B cell (primary cell): ENCODE data around the gene SYCP2. TPM values are rescaled to one million over a fixed set of nuclear protein-coding genes. Genes with fewer than 3 reads are reported as not detected.

Experiments used
- ATAC-seq: fragments of 200-7000 bp; cut with Tn5 transposase; one replicate; pipeline ENCODE4 v1.10.0; 2021; ENCODE audit warnings: low read depth, mild to moderate bottlenecking, moderate number of reproducible peaks, moderate library complexity
- CTCF ChIA-PET: fragments of 350-600 bp; sonication (Branson Sonifier 250); formaldehyde crosslinking; loops from one replicate; lab custom pipeline; 2021; ENCODE audit warnings: antibody characterized with exemption, inconsistent platforms; lab: Charles Lee
- POLR2A ChIA-PET: fragments of 350-600 bp; sonication (Branson Sonifier 250); formaldehyde crosslinking; loops from one replicate; lab custom pipeline; 2021; ENCODE audit warnings: antibody characterized with exemption; lab: Charles Lee
- DNase-seq: peaks from one replicate; pipeline ENCODE4 v3.0.0; 2013
- H2AFZ ChIP-seq: 2 replicates; pipeline ENCODE4 v1.6.1; 2012; ENCODE audit warnings: mild to moderate bottlenecking, low read depth, low read length; ENCODE audit not compliant: insufficient read depth, poor library complexity, severe bottlenecking
- H3K27ac ChIP-seq, 2 donors: 1 replicate in 1 of 2; 2 replicates in 1 of 2; pipeline ENCODE4 v1.5.1; 2012 to 2013; ENCODE audit warnings: low read length in 2 of 2, mild to moderate bottlenecking in 2 of 2, moderate library complexity in 1 of 2
- H3K27me3 ChIP-seq, 4 experiments: fragments of 200-600 bp in 1 of 4; sonication (generic) in 1 of 4; replicated peaks in 1 of 4; 1 replicate in 2 of 4; 2 replicates in 2 of 4; pipeline versions ENCODE4 v1.6.1 to v1.7.0; 2013 to 2016; ENCODE audit warnings: low read length in 3 of 4, mild to moderate bottlenecking in 2 of 4, mixed read lengths in 1 of 4, moderate library complexity in 1 of 4; ENCODE audit not compliant: insufficient read depth in 4 of 4, control insufficient read depth in 3 of 4; ENCODE audit errors: control extremely low read depth in 1 of 4
- H3K36me3 ChIP-seq, 2 experiments: replicated peaks in 1 of 2; 1 replicate in 1 of 2; 2 replicates in 1 of 2; pipeline versions ENCODE4 v1.6.1 to v1.7.1; 2013; ENCODE audit warnings: low read length in 1 of 2; ENCODE audit not compliant: insufficient read depth in 2 of 2, control insufficient read depth in 1 of 2; ENCODE audit errors: control extremely low read depth in 1 of 2, extremely low read depth in 1 of 2
- H3K4me1 ChIP-seq, 2 donors: fragments of 200-600 bp in 1 of 2; sonication (generic) in 1 of 2; 1 replicate in 1 of 2; 2 replicates in 1 of 2; pipeline versions ENCODE4 v1.5.1 to v1.6.1; 2013 to 2017; ENCODE audit warnings: low read length in 2 of 2; ENCODE audit not compliant: control insufficient read depth in 2 of 2, insufficient read depth in 2 of 2
- H3K4me2 ChIP-seq: replicated peaks from 2 replicates; pipeline ENCODE3; 2012; ENCODE audit warnings: mild to moderate bottlenecking, low read depth, low read length; ENCODE audit not compliant: poor library complexity, severe bottlenecking
- H3K4me3 ChIP-seq, 5 experiments: fragments of 200-600 bp in 1 of 5; sonication (generic) in 1 of 5; 1 replicate in 3 of 5; 2 replicates in 2 of 5; pipeline versions ENCODE4 v1.5.1 to v1.7.0; 2011 to 2016; ENCODE audit warnings: low read length in 4 of 5, mild to moderate bottlenecking in 4 of 5, low read depth in 2 of 5, control low read depth in 1 of 5, moderate library complexity in 1 of 5; ENCODE audit not compliant: insufficient read depth in 1 of 5; ENCODE audit errors: control extremely low read depth in 1 of 5, extremely low read depth in 1 of 5
- H3K79me2 ChIP-seq: fragments of 200-600 bp; sonication (generic); one replicate; pipeline ENCODE4 v1.6.0; 2016; ENCODE audit warnings: low read length; ENCODE audit not compliant: control insufficient read depth, insufficient read depth
- H3K9ac ChIP-seq: fragments of 200-600 bp; sonication (generic); 2 replicates; pipeline ENCODE4 v1.6.1; 2017; ENCODE audit warnings: mild to moderate bottlenecking, low read length, moderate library complexity
- H3K9me3 ChIP-seq, 3 donors: one replicate each; pipeline versions ENCODE4 v1.6.1 to v1.7.1; 2013; ENCODE audit warnings: low read length in 2 of 3; ENCODE audit not compliant: control insufficient read depth in 2 of 3, insufficient read depth in 1 of 3; ENCODE audit errors: control extremely low read depth in 1 of 3
- H4K20me1 ChIP-seq: 2 replicates; pipeline ENCODE4 v1.6.0; 2012; ENCODE audit warnings: mild to moderate bottlenecking, low read length; ENCODE audit not compliant: insufficient read depth, control insufficient read depth, poor library complexity, severe bottlenecking
- H3K27ac Mint-ChIP-seq: one replicate; pipeline ENCODE4 v1.8.0; 2021; ENCODE audit warnings: mixed read lengths
- H3K27me3 Mint-ChIP-seq: one replicate; pipeline ENCODE4 v1.8.0; 2021; ENCODE audit warnings: mixed read lengths
- H3K4me1 Mint-ChIP-seq: one replicate; pipeline ENCODE4 v1.8.0; 2021; ENCODE audit warnings: mixed read lengths
- H3K4me3 Mint-ChIP-seq: one replicate; pipeline ENCODE4 v1.8.0; 2021; ENCODE audit warnings: mixed read lengths
- H3K9me3 Mint-ChIP-seq: one replicate; pipeline ENCODE4 v1.8.0; 2022; ENCODE audit warnings: mixed read lengths; ENCODE audit not compliant: insufficient read depth
- CTCF ChIP-seq: fragments of 200-600 bp; IDR thresholded peaks from one replicate; pipeline ENCODE4 v1.8.0; 2022; ENCODE audit warnings: antibody characterized with exemption, mild to moderate bottlenecking
- EZH2 ChIP-seq: IDR thresholded peaks from 2 replicates; pipeline ENCODE4 v1.6.1; 2012; ENCODE audit warnings: borderline replicate concordance, low read depth, mild to moderate bottlenecking, moderate library complexity, low read length; ENCODE audit not compliant: insufficient read depth, poor library complexity, severe bottlenecking
- WGBS: methylation state at CpG from one replicate; pipeline ENCODE4 v1.1.5; 2013; ENCODE audit warnings: missing lambda C conversion rate; ENCODE audit not compliant: insufficient coverage; 5-methylcytosine and 5-hydroxymethylcytosine counted together
- intact Hi-C: fragments of 100-400 bp; cut with micrococcal nuclease; formaldehyde crosslinking; loops from one replicate; pipeline ENCODE4 v1.10.0; 2022
- polyA plus RNA-seq: library from polyadenylated mRNA; depleted of rRNA; stranded (reverse); fragments of >200 nt; gene quantifications from 2 replicates; pipeline ENCODE4 v1.2.3, GENCODE V29; 2012
- total RNA-seq, 2 donors: library from RNA; stranded (reverse); fragments of 120-200 nt in 1 of 2; gene quantifications; 1 replicate in 1 of 2; 2 replicates in 1 of 2; pipeline versions ENCODE4 v1.2.3 to v1.2.4, GENCODE V29; 2013 to 2022

SYCP2 gene
- total and polyA plus RNA-seq, 2 donors (not counting 1 experiment from before 2014, with no cell fraction given), result 0.98 to 4.5 TPM

- POLR2A ChIA-PET, result no interaction called here
- Histone ChIP-seq H2AFZ (no peak overlapping the region), H3K4me3 (no peak overlapping the region), H3K4me2 (no peak overlapping the region), H3K9ac (no peak overlapping the region), H4K20me1 (no peaks in the 10 kb centered on the region), H3K79me2 (peaks cover 19% of the 10 kb centered on the region), H3K9me3 (peaks cover 0 to 15% (median 0%) of the 10 kb centered on the region in 3 donors), H3K27me3 (no peaks in the 10 kb centered on the region), H3K36me3 (no peaks in the 10 kb centered on the region), H3K27ac (no peak overlapping the region), H3K4me1 (peaks cover 23 to 26% of the 10 kb centered on the region in 2 donors)
- CTCF ChIA-PET, result interaction anchor here (1.1 to 4.3 kb wide), 3 partner anchors 12 to 16 kb away, joined by 3 to 45 read pairs (median 11); no protein-coding TSS in a partner anchor
- no peaks in the 10 kb centered on the region for H3K9me3 Mint-ChIP-seq
- no peak overlapping the region for H3K4me3 Mint-ChIP-seq
- intact Hi-C loops, result no loop called here
- TF ChIP-seq CTCF (no peak), EZH2 (no peak)
- ATAC-seq (no peak), DNase-seq (no peak)
- WGBS, result no CpG with 5 or more reads among the region's 3 CpGs
- H3K4me1 Mint-ChIP-seq, result peaks cover 42% of the 10 kb centered on the region
- H3K27me3 Mint-ChIP-seq, result no peaks in the 10 kb centered on the region
- no peak overlapping the region for H3K27ac Mint-ChIP-seq
Observed at GRCh38 chr20:59937150-59937549, 3.7 kb upstream of the SYCP2 start.

GRCh38 chr20:59936409-59936808, 3.0 kb upstream of the SYCP2 start:
- no CpG with 5 or more reads among the region's 4 CpGs for WGBS
- Histone ChIP-seq H3K9ac (no peak overlapping the region), H3K4me1 (peaks cover 23 to 24% of the 10 kb centered on the region in 2 donors), H3K4me2 (no peak overlapping the region), H3K27ac (no peak overlapping the region), H4K20me1 (no peaks in the 10 kb centered on the region), H3K9me3 (peaks cover 0 to 15% (median 0%) of the 10 kb centered on the region in 3 donors), H2AFZ (no peak overlapping the region), H3K36me3 (no peaks in the 10 kb centered on the region), H3K27me3 (no peaks in the 10 kb centered on the region), H3K4me3 (no peak overlapping the region), H3K79me2 (peaks cover 13% of the 10 kb centered on the region)
- ChIA-PET POLR2A (no interaction called here), CTCF (interaction anchor here (1.6 to 2.8 kb wide), 3 partner anchors 8 to 25 kb away, joined by 4 to 29 read pairs (median 11); no protein-coding TSS in a partner anchor)
- ATAC-seq, result no peak
- DNase-seq, result no peak
- Mint-ChIP-seq H3K4me3 (no peak overlapping the region), H3K27ac (no peak overlapping the region), H3K27me3 (no peaks in the 10 kb centered on the region), H3K9me3 (no peaks in the 10 kb centered on the region), H3K4me1 (peaks cover 40% of the 10 kb centered on the region)
- TF ChIP-seq CTCF (no peak), EZH2 (no peak)
- intact Hi-C loops, result no loop called here
